Activated gamma-delta T cell (primary cell): ENCODE results near the gene SAE1.
A peak's percentile ranks its signal among the peaks of the same experiment; 100 is the strongest.
"Not testable (repeated sequence)": the region's sequence is repeated elsewhere in the genome, so short reads cannot be mapped to it uniquely, and the experiment has no call there.

Source experiments
- DNase-seq: peaks from one replicate; lab custom pipeline; 2025; lab: John Stamatoyannopoulos, UW
- total RNA-seq, 2 donors: gene quantifications; one replicate each; lab custom pipeline; 2026; lab: John Stamatoyannopoulos, UW

The SAE1 gene
- total RNA-seq = 69.4 to 69.8 reads per million in 2 donors

GRCh38 chr19:47130589-47131227 lies at the start of gene SAE1:
TSS of gene SAE1 (plus strand) at chr19:47130835. CDS start at chr19:47130931, 96 bp downstream.
- peak; percentile 85 for DNase-seq

GRCh38 chr19:47081095-47081494 lies 49.5 kb upstream of the SAE1 start:
- no peak for DNase-seq

GRCh38 chr19:47082493-47082892 lies 48.1 kb upstream of the SAE1 start:
- DNase-seq = no peak

DNA sequence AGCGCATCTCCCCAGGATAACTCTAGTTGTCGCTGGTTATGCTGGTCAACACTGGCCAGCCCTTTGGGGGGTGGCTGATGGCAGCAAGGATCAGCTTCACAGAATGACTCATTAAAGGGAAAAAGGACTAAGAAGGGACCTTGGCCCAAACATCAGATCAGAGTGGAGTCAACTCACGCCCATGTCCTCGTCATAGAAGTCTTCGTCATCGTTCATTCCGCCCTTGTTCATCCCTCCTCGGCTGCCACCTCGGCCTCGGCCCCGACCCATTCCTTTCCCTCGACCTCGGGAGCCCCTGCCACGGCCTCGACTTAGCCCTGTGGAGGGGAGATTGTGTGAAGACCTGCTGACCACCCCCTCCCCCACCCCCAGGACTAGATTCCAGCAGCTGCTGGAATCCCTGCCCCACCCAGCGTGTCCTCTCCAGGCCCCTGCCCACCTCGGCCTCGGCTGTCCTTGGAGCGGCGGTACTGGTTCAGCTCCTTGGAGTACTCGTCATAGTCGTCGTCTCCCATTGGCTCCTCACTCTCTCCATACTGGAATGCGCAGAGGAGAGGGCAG lies 45.7 kb upstream of the SAE1 start:
- no peak for DNase-seq

GRCh38 chr19:47086280-47086679 lies 44.4 kb upstream of the SAE1 start:
- DNase-seq = no peak

DNA sequence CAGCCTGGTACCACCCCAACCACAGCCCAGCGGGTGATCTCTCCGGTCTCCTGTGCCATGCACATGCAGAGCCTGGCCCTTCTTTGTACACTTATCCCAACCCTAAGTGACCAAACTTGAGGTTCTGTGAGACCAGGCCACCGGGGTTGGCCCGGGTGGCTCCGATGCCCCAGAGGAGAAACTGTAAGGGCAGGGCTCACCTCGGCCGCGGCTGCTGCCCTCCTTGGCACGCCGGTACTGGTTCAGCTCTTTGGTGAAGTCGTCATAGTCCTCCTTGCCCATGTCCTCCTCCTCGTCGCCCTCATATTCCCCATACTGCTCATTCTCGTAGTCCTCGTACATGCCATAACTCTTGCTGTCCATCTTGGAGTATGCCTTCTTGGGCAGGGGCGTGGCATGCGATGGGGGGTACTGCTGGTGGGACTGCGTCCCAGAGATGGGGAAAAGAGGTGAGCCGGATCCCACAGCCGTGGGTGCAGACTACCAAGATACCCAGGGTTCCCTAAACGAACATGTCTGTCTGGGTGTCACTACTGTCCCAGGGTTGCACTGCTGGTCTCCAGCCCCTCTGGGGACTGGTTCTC lies 40.8 kb upstream of the SAE1 start:
- DNase-seq = no peak

DNA sequence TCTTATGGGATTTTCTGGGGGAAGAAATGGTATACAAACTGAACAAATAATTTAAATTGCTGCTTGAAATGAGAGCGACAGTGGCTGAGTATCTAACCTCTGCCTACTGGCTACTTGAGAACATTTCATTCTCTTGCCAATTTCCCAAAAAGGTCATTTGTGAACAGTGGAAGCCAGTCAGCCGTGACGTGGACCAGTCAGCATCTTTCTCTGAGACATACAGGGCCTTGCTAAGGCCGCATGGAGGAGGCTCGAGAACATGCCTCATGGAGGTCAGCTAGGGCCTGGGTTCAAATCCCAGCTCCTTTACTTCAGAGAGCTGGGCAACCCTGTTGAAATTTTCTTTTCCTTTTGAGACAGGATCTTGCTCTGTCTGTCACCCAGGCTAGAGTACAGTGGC lies 37.4 kb upstream of the SAE1 start:
- no peak for DNase-seq

- DNase-seq = no peak
Measured at GRCh38 chr19:47093841-47094240, 36.8 kb upstream of the SAE1 start.

- no peak for DNase-seq
Measured at GRCh38 chr19:47094557-47095475, 35.8 kb upstream of the SAE1 start.

DNA sequence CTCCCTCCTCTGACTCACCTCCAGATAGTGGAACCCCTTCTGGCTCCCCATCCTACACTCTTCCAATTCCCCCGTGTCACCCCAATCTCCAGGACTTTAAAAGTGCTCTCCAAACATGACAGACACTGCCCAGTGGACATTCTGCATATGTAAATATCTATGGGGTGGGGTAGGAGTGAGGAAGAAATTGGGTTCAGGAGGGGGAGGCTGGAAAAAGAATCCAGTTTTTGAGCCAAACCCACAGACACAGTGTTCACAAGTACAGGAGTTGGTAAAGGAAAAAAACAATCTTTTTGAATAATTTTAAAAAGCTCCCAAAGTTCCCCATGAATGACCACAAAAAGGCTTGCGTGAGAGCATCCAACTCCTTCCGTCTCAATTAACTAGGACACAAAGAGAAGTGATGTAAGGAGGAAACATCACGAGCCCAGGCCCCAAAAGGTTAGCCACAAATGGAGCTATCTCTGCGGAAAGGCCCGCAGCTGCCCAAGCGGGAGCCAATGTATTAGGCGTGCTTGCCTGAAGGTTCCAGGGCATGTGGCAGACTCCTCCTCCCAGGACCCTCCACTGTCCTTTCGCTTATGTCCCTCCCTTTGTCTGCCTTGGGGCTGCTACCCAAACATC lies 35.0 kb upstream of the SAE1 start:
- no peak for DNase-seq

DNA sequence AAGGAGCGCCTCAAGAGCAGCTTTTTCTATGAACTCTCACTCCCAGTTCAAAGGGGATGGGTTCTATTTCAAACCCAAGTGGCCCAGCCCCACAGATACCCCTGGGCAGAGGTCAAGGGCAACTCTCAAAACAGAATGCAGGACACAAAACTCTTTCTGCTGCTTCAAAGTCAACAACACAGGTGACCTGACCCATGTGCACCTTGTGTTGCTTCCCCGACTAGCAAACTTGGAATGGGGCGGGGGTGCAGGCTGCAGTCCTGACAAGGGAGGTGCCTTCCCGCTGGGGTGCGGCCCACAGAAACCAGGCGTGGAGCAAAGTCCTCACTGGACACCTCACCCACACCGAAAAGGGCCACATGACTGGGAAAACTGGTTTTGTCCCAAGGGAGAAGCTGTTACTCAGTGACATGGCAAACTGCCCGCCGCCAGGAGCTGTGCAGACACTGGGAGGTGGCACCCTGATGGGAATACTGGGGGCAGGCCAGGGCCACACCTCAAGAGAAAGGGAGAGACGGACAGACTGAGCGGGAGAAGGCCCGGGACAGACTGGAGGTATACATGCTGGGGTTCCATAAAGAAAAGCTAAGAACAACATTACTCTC lies 34.4 kb upstream of the SAE1 start:
- no peak for DNase-seq

DNA sequence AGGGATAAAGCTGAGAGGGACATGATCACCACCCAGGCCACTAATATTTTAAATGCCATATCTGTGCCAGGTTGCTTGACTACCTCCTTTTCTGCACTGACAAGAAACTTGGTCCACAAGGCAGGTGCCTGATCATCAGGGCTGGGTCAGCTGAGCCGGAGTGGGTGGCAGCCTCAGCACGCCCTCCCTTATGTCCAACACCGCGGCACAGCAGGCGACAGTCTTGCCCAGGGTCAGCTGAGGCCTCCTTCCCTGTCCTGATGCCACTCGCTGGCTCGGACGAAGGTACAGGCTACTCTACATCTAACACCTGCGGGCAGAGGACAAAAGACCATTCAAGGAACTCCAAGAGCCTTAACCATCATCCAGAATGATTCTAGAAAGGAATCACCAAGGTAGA lies 33.9 kb upstream of the SAE1 start:
- no peak for DNase-seq

DNA sequence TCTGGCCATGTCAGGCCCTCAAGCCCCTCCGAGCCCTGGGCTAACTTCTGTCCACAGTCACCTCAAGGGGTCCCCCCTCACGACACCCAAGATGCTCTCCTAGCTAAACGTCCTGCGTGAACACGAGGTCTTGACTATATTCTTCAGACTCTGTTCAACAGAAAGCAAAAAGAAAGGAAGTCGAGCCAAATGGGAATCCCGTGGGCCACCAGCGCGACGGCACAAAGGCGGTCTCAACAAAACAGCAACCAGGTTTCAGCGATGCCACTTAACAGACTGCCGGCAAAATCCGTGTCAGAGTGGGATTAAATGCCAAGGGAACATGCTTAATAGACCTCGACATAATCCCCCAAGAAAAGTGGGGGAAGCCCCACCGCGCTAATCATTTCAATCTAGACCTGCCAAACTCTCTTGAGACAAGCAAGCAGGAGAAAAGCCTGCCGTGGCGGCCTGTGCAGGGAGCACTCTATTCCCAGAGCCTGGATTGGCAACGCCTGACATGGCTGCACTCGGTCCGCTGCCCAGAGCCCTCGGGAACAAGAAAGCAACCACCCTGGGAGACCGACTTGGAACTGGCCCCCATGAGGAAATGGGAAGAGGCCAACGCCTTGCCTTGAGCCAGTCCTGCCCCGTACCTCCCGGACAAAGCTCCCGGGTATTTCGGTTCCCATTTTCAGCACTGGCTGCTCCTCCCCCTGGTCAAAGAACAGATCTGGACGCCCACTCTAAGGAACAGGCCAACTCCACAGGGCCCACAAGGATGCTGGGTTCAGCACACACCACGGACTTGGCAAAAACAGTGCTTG lies 33.0 kb upstream of the SAE1 start:
- no peak for DNase-seq

DNA sequence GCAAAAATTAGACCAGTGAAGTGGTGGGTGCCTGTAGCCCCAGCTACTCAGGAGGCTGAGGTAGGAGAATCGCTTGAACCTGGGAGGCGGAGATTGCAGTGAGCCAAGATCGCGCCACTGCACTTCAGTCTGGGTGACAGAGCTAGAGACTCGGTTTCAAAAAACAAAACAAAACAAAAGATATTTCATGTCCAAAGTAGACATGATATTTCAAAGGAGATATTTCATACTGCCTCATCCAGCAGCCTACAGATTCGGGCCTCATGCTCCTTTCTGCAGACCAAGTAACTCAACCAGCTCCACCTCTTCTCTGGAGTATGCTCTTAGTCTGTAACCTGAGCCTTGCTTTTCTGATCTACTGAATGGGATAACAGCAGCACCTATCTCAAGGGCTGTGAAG lies 32.0 kb upstream of the SAE1 start:
- DNase-seq = no peak

GRCh38 chr19:47099576-47100050 lies 31.0 kb upstream of the SAE1 start:
- DNase-seq = no peak

- DNase-seq = no peak
Measured at GRCh38 chr19:47100290-47100689, 30.3 kb upstream of the SAE1 start.

DNA sequence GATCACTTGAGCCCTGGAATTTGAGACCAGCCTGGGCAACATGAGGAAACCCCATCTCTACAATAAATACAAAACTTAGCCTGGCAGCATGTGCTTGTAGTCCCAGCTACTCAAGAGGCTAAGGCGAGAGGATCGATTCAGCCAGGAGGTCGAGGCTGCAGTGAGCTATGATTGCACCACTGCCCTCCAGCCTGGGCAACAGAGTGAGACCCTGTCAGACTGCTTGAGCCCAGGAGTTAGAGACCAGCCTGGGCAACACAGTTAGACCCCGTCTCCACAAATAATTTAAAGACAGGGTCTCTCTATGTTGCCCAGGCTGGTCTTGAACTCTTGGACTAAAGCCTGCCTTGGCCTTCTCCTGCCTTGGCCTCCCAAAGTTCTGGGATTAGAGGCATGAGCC lies 29.5 kb upstream of the SAE1 start:
- not testable (repeated sequence) for DNase-seq

DNA sequence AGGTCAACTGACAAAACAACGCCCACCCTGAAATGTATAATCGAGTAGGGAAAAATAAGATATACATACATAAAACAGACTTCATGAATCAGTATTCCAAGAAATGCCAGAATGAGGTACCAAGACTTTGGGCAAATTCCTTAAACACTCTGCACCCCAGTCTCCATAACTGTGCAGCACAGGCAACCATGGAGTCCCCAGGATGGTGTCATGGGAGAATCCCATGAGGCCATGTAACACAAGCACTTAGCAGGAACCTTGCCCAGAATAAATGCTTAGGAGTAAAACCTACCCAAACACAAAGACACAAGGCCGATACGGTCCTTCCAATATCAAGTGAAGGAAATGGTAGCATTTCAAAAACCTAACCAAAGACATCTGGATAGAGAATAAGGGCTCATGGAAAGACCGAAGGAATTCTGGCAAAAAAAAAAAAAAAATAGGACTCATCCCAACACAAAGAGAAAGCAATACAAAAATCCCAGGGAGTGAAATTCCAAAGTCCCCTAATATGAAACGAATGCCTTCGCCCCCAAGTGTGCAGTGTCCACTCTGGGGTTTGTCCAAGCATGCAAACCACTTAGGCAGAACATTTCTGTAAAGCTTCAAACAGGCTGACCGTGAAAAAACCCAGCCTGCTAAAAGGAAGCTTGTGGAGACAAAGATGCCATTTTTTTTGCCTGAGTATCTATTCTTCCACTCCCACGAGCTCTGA lies 28.1 kb upstream of the SAE1 start:
- no peak for DNase-seq

GRCh38 chr19:47104680-47105079 lies 26.0 kb upstream of the SAE1 start:
- DNase-seq = no peak

DNA sequence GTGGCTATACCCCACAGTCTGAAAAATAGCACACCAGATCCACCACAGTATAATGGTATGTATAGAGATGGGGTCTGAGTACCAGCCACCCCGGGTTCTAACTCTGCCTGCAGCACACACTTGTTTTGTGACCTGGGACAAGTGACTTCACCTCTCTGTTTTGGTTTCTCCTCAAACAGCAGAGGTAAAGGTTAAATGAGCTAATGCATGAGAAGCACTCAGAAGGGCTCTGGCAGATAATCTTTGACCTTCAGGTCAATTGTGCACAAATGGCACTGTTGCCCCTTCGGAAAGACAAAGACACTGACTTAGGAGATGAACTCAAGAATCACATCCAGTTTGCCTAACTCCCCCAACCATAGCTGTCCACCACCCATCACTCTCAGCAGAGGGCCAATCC lies 24.8 kb upstream of the SAE1 start:
- DNase-seq = no peak
